ENCODE results near the gene TMEM178B. TPM values are rescaled to one million over a fixed set of nuclear protein-coding genes. Genes with fewer than 3 reads are reported as not detected.

The TMEM178B gene
- total and polyA plus RNA-seq, 9 donors: 0.10 to 1.6 (median 0.30) TPM

- TF ChIP-seq POLR2A (IDR thresholded peaks at IDR 0.05) (no peak), EP300 (IDR thresholded peaks at IDR 0.05) (no peak), CTCF (IDR thresholded peaks at IDR 0.05) (no peak)
- Histone ChIP-seq H3K9me3 (no peaks in the 10 kb centered on the region), H3K4me3 (no peak overlapping the region), H3K4me1 (ENCODE audit: insufficient read depth) (no peaks in the 10 kb centered on the region), H3K27me3 (no peaks in the 10 kb centered on the region), H3K27ac (no peak overlapping the region), H3K36me3 (no peaks in the 10 kb centered on the region)
- DNase-seq: no peak
- 44 to 48% (median 48%) methylated on average over 2 of the region's 2 CpGs for WGBS, 3 donors
- intact Hi-C loops (cut with DNase I): no loop called here
Measured at GRCh38 chr7:141263983-141264382, 190.1 kb downstream of the TMEM178B start.

DNA sequence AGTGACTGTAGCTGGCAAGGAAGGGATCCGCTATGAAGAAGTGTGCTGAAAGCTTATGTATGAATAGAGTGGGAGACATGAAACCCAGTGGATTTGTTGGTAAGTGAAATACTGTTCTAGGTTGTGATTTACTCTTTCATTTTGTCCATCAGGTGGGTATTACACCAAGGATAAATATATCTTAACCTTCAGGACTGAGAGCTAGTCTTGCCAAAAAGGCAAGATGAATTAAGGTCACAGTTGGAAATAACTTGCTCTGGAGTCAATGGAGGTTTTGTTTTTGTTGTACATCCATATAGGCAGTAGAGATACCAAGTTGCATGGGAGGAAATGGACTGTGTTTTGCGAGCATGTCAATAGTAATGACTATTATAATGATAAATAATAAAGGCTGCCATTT, 190.6 kb downstream of the TMEM178B start:
- H3K36me3 ChIP-seq: no peaks in the 10 kb centered on the region
- no peak for DNase-seq
- no peaks in the 10 kb centered on the region for H3K27me3 ChIP-seq
- H3K9me3 ChIP-seq: no peaks in the 10 kb centered on the region
- H3K27ac ChIP-seq: no peak overlapping the region
- no peak overlapping the region for H3K4me3 ChIP-seq
- H3K4me1 ChIP-seq (ENCODE audit: insufficient read depth): no peaks in the 10 kb centered on the region
- intact Hi-C loops (cut with DNase I): no loop called here
- no peak for TF ChIP-seq POLR2A (IDR thresholded peaks at IDR 0.05)
- WGBS, 3 donors: 80 to 87% (median 83%) methylated on average over 2 of the region's 2 CpGs

GRCh38 chr7:141265668-141266067, 191.8 kb downstream of the TMEM178B start:
- WGBS, 3 donors: 82 to 84% (median 82%) methylated on average over 2 of the region's 2 CpGs
- no peak for TF ChIP-seq POLR2A (IDR thresholded peaks at IDR 0.05)
- TF ChIP-seq CTCF (IDR thresholded peaks at IDR 0.05): no peak
- no peak for TF ChIP-seq EP300 (IDR thresholded peaks at IDR 0.05)
- Histone ChIP-seq H3K4me3 (no peak overlapping the region), H3K9me3 (no peaks in the 10 kb centered on the region), H3K27ac (no peak overlapping the region), H3K27me3 (no peaks in the 10 kb centered on the region), H3K36me3 (no peaks in the 10 kb centered on the region), H3K4me1 (ENCODE audit: insufficient read depth) (no peaks in the 10 kb centered on the region)
- DNase-seq: no peak
- intact Hi-C loops (cut with DNase I): no loop called here

DNA sequence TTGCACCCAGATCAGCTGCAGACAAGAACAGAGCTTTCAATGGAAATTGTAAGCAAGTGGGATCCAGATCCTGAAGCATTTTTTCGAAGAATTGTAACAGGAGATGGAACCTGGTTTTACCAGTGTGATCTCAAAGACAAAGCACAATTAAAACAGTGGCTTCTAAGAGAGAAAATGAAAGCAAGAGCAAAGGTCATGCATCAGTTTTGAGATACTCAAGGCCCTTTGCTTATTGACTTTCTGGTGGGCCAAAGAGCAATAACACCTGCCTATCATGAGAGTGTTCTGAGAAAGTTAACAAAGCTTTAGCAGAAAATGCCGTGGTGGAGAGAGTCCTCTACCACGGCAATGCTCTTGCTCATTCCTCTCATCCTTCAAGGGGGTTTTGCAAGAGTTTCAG, 194.8 kb downstream of the TMEM178B start:
- Histone ChIP-seq H3K27ac (no peak overlapping the region), H3K4me3 (no peak overlapping the region), H3K9me3 (no peaks in the 10 kb centered on the region), H3K4me1 (ENCODE audit: insufficient read depth) (no peaks in the 10 kb centered on the region), H3K27me3 (no peaks in the 10 kb centered on the region), H3K36me3 (no peaks in the 10 kb centered on the region)
- no peak for DNase-seq
- TF ChIP-seq CTCF (IDR thresholded peaks at IDR 0.05) (no peak), EP300 (IDR thresholded peaks at IDR 0.05) (no peak), POLR2A (IDR thresholded peaks at IDR 0.05) (no peak)
- WGBS, 3 donors: 71 to 81% (median 81%) methylated on average over 3 of the region's 3 CpGs
- intact Hi-C loops (cut with DNase I): no loop called here

DNA sequence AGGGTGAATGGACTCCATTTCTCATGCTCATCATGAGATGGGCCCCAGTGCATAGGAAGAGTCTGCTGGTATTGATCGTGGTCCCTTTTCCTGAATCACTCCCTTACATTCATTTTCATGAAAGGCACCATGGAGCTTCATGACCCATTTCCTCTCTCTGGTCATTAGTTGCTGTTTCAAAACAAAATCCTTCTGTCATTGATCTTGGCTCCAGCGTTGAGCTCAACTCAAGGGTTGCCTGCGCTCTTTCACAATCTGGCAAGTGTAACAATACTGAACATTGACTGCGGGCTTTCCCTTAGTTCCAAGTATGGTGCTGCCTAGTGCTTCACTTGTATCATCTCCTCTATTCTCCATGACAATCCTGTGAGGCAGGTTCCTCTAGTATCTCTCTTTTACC, 197.6 kb downstream of the TMEM178B start:
- H3K4me1 ChIP-seq (ENCODE audit: insufficient read depth): no peaks in the 10 kb centered on the region
- intact Hi-C loops (cut with DNase I): no loop called here
- TF ChIP-seq POLR2A (IDR thresholded peaks at IDR 0.05): no peak
- TF ChIP-seq CTCF (IDR thresholded peaks at IDR 0.05): no peak
- no peak for TF ChIP-seq EP300 (IDR thresholded peaks at IDR 0.05)
- H3K4me3 ChIP-seq: no peak overlapping the region
- H3K36me3 ChIP-seq: no peaks in the 10 kb centered on the region
- no peak overlapping the region for H3K27ac ChIP-seq
- H3K27me3 ChIP-seq: no peaks in the 10 kb centered on the region
- no peaks in the 10 kb centered on the region for H3K9me3 ChIP-seq
- no peak for DNase-seq
- 82 to 91% (median 85%) methylated on average over 4 of the region's 4 CpGs for WGBS, 3 donors

All from ovary (tissue), 9 donors.